AG09319 (cell line): ENCODE results near the gene AHNAK2.

ENCODE experiments used
- DNase-seq: peaks from one replicate; pipeline ENCODE4 v3.0.0-alpha.2; 2010; ENCODE audit warnings: low read depth; ENCODE audit errors: extremely low read depth
- CTCF ChIP-seq: IDR thresholded peaks from 2 replicates; pipeline ENCODE4 v1.5.1; 2011; ENCODE audit warnings: low read depth, mild to moderate bottlenecking, inconsistent platforms, low read length, moderate library complexity

Gene AHNAK2

GRCh38 chr14:104927901-104928300 lies 50.3 kb downstream of the AHNAK2 start:
- DNase-seq, result no peak
- no peak for TF ChIP-seq CTCF

- DNase-seq, result no peak
- TF ChIP-seq CTCF, result no peak
These were observed 50.8 kb downstream of the AHNAK2 start for GRCh38 chr14:104927432-104927816.

GRCh38 chr14:104926619-104927431 lies 51.3 kb downstream of the AHNAK2 start:
- no peak for TF ChIP-seq CTCF
- no peak for DNase-seq

GRCh38 chr14:104925855-104926609 lies 52.1 kb downstream of the AHNAK2 start:
- no peak for TF ChIP-seq CTCF
- no peak for DNase-seq

- TF ChIP-seq CTCF, result no peak
- no peak for DNase-seq
These were observed 52.8 kb downstream of the AHNAK2 start for GRCh38 chr14:104925214-104925854.

- TF ChIP-seq CTCF, result no peak
- no peak for DNase-seq
These were observed 53.6 kb downstream of the AHNAK2 start, which contains the start of gene PLD4 for GRCh38 chr14:104924421-104925213. Gene PLD4 (plus strand): TSS chr14:104924879. CDS start chr14:104927141, 2,262 bp downstream.
